Mucosa of descending colon (tissue), 3 donors: Measurements from ENCODE around the gene UBE3D. TPM values are rescaled to one million over a fixed set of nuclear protein-coding genes. Genes with fewer than 3 reads are reported as not detected.
"Not testable (repeated sequence)": the region's sequence is repeated elsewhere in the genome, so short reads cannot be mapped to it uniquely, and the experiment has no call there.

Experiments
- ATAC-seq: fragments of 200-7000 bp; cut with Tn5 transposase; one replicate; pipeline ENCODE4 v1.9.1; 2020; ENCODE audit warnings: mild to moderate bottlenecking, moderate library complexity
- DNase-seq, 3 donors: peaks; one replicate each; pipeline ENCODE4 v3.0.0-alpha.2; 2020
- H3K36me3 ChIP-seq: fragments of 200-600 bp; one replicate; pipeline ENCODE4 v1.8.0; 2021; ENCODE audit warnings: low read depth, mild to moderate bottlenecking
- H3K4me1 ChIP-seq: fragments of 200-600 bp; one replicate; pipeline ENCODE4 v1.8.0; 2021; ENCODE audit warnings: low read depth, mild to moderate bottlenecking
- H3K4me3 ChIP-seq: fragments of 200-600 bp; one replicate; pipeline ENCODE4 v1.8.0; 2021; ENCODE audit warnings: mild to moderate bottlenecking
- H3K9me3 ChIP-seq: fragments of 200-600 bp; one replicate; pipeline ENCODE4 v1.8.0; 2021; ENCODE audit warnings: mild to moderate bottlenecking
- intact Hi-C, 2 donors: fragments of 100-400 bp; cut with DNase I in 1 of 2; cut with micrococcal nuclease in 1 of 2; formaldehyde crosslinking; loops; one replicate each; pipeline versions ENCODE4 v1.11.0 to v1.11.1; 2022; cut with DNase I, micrococcal nuclease
- total RNA-seq, 3 donors: library from RNA; stranded (reverse); fragmentation: NEBNext Ultra II Directional in 2 of 3; extraction: Animal tissue kit (Norgen Biotek cat#: 25700) in 2 of 3; gene quantifications; one replicate each; pipeline versions ENCODE4 v1.2.1 to v1.2.4, GENCODE V29; 2021 to 2023
- TF ChIP-seq, protein P1 (sequence below): fragments of 200-600 bp; IDR thresholded peaks from one replicate; pipeline ENCODE4 v1.8.0; 2022; ENCODE audit warnings: antibody characterized with exemption, mild to moderate bottlenecking
- donor health status: DM: no; HTN: no; CAD: no; lungs with moderate emphysema.
- donor health status: DM: no; HTN: no; CAD: no.
- donor health status: DM: no; HTN: yes; CAD: no.

Gene UBE3D
- total RNA-seq, 3 donors from 2014 or later, result 4.3 to 4.8 (median 4.7) TPM

DNA sequence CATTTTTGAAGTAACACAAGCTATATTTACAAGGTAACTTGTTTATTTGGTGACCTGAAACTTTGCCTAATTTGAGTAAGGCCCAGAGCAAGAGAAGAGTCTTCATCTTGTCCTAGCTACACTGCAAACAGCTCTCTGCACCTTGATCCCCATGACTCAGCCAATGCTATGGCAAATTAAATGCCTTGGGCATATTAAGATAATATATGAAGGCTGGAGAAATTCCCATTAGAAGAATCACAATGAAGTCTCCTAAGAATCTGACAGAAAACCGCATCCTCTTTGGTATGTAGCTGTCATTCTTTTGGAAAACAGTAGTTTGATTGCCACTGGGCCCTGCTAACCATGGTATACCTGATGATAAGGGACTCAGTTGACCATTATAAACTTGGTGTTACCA lies 204.5 kb downstream of the UBE3D start:
- no peak overlapping the region for H3K4me3 ChIP-seq
- H3K36me3 ChIP-seq, result no peaks in the 10 kb centered on the region
- TF ChIP-seq, protein P1, sequence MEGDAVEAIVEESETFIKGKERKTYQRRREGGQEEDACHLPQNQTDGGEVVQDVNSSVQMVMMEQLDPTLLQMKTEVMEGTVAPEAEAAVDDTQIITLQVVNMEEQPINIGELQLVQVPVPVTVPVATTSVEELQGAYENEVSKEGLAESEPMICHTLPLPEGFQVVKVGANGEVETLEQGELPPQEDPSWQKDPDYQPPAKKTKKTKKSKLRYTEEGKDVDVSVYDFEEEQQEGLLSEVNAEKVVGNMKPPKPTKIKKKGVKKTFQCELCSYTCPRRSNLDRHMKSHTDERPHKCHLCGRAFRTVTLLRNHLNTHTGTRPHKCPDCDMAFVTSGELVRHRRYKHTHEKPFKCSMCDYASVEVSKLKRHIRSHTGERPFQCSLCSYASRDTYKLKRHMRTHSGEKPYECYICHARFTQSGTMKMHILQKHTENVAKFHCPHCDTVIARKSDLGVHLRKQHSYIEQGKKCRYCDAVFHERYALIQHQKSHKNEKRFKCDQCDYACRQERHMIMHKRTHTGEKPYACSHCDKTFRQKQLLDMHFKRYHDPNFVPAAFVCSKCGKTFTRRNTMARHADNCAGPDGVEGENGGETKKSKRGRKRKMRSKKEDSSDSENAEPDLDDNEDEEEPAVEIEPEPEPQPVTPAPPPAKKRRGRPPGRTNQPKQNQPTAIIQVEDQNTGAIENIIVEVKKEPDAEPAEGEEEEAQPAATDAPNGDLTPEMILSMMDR, result no peak
- ATAC-seq (no peak), DNase-seq (no peak)
- H3K9me3 ChIP-seq, result no peaks in the 10 kb centered on the region
- intact Hi-C loops, result no loop called here
- no peaks in the 10 kb centered on the region for H3K4me1 ChIP-seq

DNA sequence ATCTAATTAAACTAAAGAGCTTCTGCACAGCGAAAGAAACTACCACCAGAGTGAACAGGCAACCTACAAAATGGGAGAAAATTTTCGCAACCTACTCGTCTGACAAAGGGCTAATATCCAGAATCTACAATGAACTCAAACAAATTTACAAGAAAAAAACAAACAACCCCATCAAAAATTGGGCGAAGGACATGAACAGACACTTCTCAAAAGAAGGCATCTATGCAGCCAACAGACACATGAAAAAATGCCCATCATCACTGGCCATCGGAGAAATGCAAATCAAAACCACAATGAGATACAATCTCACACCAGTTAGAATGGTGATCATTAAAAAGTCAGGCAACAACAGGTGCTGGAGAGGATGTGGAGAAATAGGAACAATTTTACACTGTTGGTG lies 209.6 kb downstream of the UBE3D start:
- not testable (repeated sequence) for ATAC-seq

DNA sequence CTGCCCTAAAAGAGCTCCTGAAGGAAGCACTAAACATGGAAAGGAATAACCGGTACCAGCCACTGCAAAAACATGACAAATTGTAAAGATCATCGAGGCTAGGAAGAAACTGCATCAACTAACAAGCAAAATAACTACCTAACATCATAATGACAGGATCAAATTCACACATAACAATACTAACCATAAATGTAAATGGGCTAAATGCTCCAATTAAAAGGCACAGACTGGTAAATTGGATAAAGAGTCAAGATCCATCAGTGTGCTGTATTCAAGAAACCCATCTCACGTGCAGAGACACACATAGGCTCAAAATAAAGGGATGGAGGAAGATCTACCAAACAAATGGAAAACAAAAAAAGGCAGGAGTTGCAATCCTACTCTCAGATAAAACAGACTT lies 212.7 kb downstream of the UBE3D start:
- H3K4me1 ChIP-seq, H3K9me3 ChIP-seq, H3K36me3 ChIP-seq, DNase-seq, intact Hi-C loops, H3K4me3 ChIP-seq, ATAC-seq: not testable (repeated sequence)

More for the DNA sequence above, 209.6 kb downstream of the UBE3D start:
- H3K4me3 ChIP-seq, H3K9me3 ChIP-seq, intact Hi-C loops, DNase-seq, H3K36me3 ChIP-seq, H3K4me1 ChIP-seq: not testable (repeated sequence)

DNA sequence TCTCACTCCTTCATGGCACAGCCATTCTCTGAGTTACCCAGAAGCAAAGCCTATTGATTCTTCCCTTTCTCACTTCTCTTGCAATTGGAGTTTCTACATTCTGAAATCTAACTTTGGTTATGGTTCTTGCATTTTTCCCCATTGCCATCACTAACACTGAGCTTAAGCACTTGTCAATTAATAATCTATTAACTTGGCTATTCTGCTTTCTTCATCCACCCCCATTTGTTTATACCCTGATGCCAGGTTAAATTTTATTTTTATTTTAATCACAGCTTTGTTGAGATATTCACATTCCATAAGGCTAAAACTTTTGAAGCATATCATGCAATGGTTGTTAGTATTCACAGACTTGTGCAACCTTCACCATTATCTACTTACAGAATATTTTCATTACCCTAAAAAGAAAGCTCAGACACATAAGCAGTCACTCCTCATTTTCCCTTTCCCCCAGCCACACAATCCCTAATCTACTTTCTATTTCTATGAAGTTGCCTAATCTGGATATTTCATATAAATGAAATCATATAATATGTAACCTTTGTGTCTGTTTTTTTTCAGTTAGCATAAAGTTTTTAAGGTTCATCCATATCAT lies 222.3 kb downstream of the UBE3D start:
- Histone ChIP-seq H3K36me3 (no peaks in the 10 kb centered on the region), H3K9me3 (no peaks in the 10 kb centered on the region), H3K4me1 (no peaks in the 10 kb centered on the region), H3K4me3 (no peak overlapping the region)
- DNase-seq (no peak), ATAC-seq (no peak)
- TF ChIP-seq, protein P1, result no peak
- intact Hi-C loops, result no loop called here

DNA sequence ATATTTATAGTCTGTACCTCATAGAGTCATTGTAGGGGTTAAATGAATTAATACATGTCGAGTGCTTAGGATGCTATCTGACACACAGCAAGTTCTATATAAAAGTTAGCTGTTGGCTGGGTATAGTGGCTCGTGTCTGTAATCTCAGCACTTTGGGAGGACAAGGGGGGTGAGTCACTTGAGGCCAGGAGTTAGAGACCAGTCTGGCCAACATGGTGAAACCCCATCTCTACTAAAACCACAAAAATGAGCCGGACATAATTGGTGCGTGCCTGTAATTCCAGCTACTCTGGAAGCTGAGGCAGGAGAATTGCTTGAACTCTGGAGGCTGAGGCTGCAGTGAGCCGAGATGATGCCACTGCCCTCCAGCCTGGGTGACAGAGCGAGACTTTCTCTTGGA lies 222.9 kb downstream of the UBE3D start:
- Histone ChIP-seq H3K9me3 (no peaks in the 10 kb centered on the region), H3K4me3 (no peak overlapping the region), H3K4me1 (no peaks in the 10 kb centered on the region), H3K36me3 (no peaks in the 10 kb centered on the region)
- no peak for DNase-seq
- intact Hi-C loops, result no loop called here
- TF ChIP-seq, protein P1, result no peak
- no peak for ATAC-seq

Other genes with a start within 250 kb of the UBE3D start
- gene DOP1A, start 1.8 kb upstream of the UBE3D start, total RNA-seq, result 10 to 100 TPM; 28.0 to 35.8 (median 30.4) TPM
- gene PGM3, start 127.4 kb upstream of the UBE3D start, total RNA-seq, result 10 to 100 TPM; 29.2 to 37.6 (median 30.7) TPM
- gene RWDD2A, start 127.5 kb upstream of the UBE3D start, total RNA-seq, result 1 to 10 TPM; 1.9 to 3.4 (median 2.5) TPM